ENCODE data around the gene FCRL3.

The FCRL3 gene

GRCh38 chr1:157673008-157673407 is 27.6 kb downstream of the FCRL3 start:
- DNase-seq: no peak

- no peak for DNase-seq
These were observed 28.7 kb downstream of the FCRL3 start for GRCh38 chr1:157671895-157672294.

- no peak for DNase-seq
These were observed 40.9 kb downstream of the FCRL3 start for GRCh38 chr1:157659576-157660247.

GRCh38 chr1:157658571-157658970 is 42.0 kb downstream of the FCRL3 start:
- DNase-seq: no peak

- no peak for DNase-seq
These were observed 47.1 kb downstream of the FCRL3 start for GRCh38 chr1:157653494-157653873.

- no peak for DNase-seq
These were observed 47.6 kb downstream of the FCRL3 start for GRCh38 chr1:157652859-157653493.

GRCh38 chr1:157648317-157648716 is 52.3 kb downstream of the FCRL3 start:
- DNase-seq: no peak

GRCh38 chr1:157646144-157646543 is 54.4 kb downstream of the FCRL3 start:
- DNase-seq: no peak

GRCh38 chr1:157641177-157641576 is 59.4 kb downstream of the FCRL3 start:
- no peak for DNase-seq

GRCh38 chr1:157639800-157640199 is 60.8 kb downstream of the FCRL3 start:
- no peak for DNase-seq

GRCh38 chr1:157628773-157629172 is 71.8 kb downstream of the FCRL3 start:
- DNase-seq: no peak

Data from NCI-H510A treated with DMSO at 0.1 percent for 48 hours (cell line).